ENCODE results near the gene CNIH3.

Gene CNIH3

GRCh38 chr1:224743608-224744164 is 127.6 kb downstream of the CNIH3 start:
- DNase-seq (ENCODE audit: low spot score), result no peak

- no peak for DNase-seq (ENCODE audit: low spot score)
Observed at GRCh38 chr1:224744521-224744920, 128.4 kb downstream of the CNIH3 start.

GRCh38 chr1:224745394-224745793 is 129.3 kb downstream of the CNIH3 start:
- DNase-seq (ENCODE audit: low spot score), result no peak

DNA sequence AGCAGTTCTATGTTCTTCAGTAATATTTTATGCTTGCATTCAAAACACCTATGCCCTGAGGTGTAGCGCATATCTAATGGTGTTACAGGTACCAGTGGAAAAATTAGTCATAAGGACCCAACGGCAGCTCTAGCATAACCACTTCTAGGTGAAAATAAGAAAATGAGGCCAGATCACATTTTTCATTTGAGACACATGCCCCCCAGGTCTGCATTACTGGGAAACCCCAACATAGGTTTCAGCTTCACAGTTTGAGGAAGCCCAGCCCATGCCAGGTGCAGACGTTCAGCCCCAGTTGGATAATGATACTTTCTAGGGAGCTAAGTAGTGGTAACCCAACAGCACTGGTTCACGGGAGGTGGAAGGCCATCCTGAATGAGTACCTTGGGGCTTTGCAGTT is 129.8 kb downstream of the CNIH3 start:
- no peak for DNase-seq (ENCODE audit: low spot score)

DNA sequence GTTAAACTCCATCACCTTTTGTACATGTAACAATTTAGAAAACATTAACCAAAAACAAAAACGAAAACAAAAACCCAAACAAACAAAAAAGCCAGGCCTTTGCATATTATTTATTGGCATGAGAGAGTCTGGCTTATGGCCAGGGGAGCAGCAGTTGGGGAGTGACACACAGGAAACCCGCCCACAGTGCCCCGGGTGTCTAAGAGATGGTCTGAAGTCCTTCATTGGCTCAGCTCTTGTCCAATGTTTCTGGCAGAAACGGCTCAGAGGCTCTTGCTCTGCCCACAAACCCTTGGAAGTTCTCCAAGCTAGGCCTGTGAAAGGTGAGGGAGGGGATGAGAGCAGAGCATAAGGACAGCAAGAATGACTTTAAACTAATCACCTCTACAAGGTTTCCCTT is 131.5 kb downstream of the CNIH3 start:
- DNase-seq (ENCODE audit: low spot score), result peak; percentile 39

GRCh38 chr1:224749916-224750315 is 133.8 kb downstream of the CNIH3 start:
- DNase-seq (ENCODE audit: low spot score), result no peak

GRCh38 chr1:224751624-224752311 is 135.7 kb downstream of the CNIH3 start:
- no peak for DNase-seq (ENCODE audit: low spot score)

- DNase-seq (ENCODE audit: low spot score), result no peak
Observed at GRCh38 chr1:224753491-224753890, 137.4 kb downstream of the CNIH3 start.

GRCh38 chr1:224755586-224755985 is 139.5 kb downstream of the CNIH3 start:
- no peak for DNase-seq (ENCODE audit: low spot score)

DNA sequence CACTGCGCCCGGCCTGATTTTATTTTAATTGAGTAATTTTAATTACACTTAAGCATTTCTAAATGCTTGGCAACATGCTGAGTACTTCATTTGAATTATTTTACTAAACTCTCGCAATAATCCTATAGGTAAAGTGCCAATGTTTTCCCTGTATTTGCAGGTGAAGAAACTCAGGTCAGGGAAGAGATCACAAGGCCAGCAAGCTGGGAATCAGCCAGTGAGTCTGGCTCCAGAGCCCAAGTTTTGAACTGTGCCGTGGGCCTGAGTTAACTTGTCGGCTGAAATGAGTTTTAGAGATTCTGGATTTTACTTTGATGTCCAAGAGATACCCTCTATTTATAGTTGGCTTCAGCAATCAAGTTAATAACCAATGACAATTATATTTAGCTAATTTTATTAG is 141.4 kb downstream of the CNIH3 start:
- DNase-seq (ENCODE audit: low spot score), result no peak

DNA sequence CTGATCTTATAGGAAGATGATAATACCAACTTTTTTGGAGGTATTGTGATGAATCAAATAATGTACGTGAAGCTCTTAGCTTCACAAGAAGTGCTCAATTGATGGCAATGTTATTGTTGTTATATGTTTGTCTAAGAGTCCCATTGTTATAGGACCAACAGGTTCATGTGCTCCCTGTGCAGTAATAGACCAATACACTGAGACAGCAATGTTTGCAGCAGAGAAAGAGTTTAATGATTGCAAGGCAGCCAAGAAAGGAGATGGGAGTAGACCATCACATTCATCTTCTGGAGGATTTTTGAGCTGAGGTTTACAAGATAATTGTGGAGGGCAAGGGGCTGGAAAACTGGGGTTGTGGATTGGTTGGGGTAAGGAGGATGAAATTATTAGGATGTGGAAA is 143.0 kb downstream of the CNIH3 start:
- no peak for DNase-seq (ENCODE audit: low spot score)

- no peak for DNase-seq (ENCODE audit: low spot score)
Observed at GRCh38 chr1:224759681-224760091, 143.6 kb downstream of the CNIH3 start.

DNA sequence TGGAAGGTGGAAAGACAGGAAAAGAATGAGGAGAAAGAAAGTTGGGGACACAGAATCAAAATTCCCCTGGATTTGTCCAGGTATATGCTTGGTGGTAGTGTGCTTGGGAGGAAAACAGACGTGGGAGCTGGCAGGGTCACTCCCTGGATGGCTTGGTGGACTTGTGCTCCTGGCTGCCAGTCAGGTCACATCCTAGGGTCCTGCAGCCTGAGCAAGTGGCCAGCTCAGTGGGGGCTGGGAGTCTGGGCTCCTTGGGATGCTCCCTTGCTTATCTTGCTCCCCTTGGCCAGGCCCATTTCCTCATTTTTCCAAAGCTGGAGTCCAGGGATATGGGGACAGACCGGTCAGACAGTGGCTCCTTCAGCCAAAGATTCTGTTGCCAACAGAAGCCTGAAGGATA is 144.0 kb downstream of the CNIH3 start:
- no peak for DNase-seq (ENCODE audit: low spot score)

- DNase-seq (ENCODE audit: low spot score), result no peak
Observed at GRCh38 chr1:224761245-224761644, 145.1 kb downstream of the CNIH3 start.

DNA sequence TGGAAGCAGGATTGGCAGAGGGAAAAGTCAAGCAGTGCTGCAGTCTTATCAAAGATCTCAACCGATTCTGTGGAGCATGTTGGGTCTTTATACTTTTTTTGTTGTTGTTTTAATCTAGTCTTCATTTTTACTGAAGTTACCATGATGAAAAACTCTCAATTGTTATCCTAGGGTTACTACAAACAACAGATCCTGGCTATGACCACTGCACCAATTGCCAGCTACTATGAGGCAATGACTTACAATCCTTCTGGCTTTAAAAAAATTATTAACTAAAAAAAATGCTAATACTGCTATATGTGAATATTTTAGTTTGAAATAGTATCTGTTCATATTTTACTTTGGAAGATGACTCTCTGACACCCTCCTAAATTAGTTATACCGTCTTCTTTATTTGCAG is 145.9 kb downstream of the CNIH3 start:
- DNase-seq (ENCODE audit: low spot score), result no peak

DNA sequence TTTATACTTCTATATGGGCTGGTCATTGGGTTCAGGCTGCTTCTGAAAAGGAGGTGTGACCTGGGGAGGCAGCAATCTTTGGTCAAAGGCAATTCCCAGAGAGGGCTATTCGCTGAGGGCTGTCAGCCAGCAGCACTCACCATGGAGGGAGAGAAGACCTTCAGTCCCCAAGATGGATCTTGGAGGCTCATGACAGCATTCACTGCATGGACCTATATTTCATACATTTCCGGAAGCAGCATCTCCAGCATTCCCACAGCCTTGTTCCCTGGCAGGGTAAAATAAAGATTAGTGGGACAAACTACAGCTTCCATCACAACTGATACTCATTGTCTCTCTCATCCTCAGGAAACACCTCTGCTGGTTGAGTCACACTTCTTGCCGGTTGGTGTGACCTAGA is 146.6 kb downstream of the CNIH3 start:
- DNase-seq (ENCODE audit: low spot score), result no peak

- no peak for DNase-seq (ENCODE audit: low spot score)
Observed at GRCh38 chr1:224763126-224763775, 147.1 kb downstream of the CNIH3 start.

- DNase-seq (ENCODE audit: low spot score), result no peak
Observed at GRCh38 chr1:224766266-224766665, 150.1 kb downstream of the CNIH3 start.

GRCh38 chr1:224767031-224767430 is 150.9 kb downstream of the CNIH3 start:
- DNase-seq (ENCODE audit: low spot score), result no peak

DNA sequence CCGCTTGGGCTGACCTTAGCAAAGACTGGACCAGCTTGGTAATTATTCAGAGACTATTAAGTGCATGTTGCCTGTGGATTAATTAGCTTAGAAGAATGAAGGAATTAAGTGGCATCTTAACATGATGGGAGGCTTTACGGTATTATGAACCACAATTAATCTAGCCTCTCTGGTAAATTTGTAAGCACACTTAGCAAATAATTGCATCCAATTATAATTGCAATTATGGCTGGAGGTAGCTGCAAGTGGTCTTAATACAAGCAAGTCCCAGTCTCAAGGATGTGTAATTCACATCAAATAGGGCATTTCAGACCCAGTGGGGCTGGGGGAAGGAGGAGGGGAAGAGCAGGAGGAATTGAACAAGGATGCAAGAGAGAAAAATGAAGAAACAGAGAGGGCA is 151.6 kb downstream of the CNIH3 start:
- no peak for DNase-seq (ENCODE audit: low spot score)

GRCh38 chr1:224768971-224769370 is 152.9 kb downstream of the CNIH3 start:
- DNase-seq (ENCODE audit: low spot score), result no peak

DNA sequence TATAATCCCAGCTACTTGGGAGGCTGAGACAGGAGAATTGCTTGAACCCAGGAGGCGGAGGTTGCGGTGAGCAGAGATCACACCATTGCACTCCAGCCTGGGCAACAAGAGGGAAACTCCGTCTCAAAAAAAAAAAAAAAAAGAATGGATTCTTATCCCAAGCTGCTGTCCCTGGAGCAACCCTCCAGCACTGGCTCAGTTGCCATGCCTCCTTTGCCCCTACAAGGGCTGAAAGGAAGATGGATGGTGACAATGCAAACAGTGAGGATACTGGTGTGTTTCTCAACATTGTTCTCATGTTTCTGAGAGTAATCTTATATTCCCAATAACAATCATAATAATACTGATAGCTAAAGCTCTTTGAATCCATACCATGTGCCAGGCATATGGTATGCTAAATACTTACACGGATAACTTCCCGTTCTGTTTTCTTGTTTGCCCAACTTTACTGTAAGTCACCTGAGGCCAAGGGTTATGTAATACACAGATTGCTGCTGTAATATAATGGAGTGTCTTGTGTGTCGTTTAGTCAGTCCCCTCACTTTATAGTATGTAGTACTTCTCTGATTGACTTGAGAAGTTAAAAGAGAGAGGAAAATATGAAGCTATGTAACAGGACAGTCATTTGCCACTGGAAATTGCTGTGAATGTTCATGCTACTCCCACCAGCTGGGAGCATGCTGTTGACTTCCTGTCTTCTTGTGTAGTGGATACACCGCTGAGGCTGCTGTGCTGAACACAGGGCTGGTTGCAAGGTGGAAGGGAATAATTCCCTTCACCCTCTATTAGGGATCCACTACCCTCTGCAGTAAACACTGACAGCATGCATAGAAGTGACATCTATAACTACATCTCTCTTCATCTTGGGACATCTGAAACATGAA is 153.6 kb downstream of the CNIH3 start:
- DNase-seq (ENCODE audit: low spot score), result no peak

- DNase-seq (ENCODE audit: low spot score), result peak; percentile 6
Observed at GRCh38 chr1:224770336-224770693, 154.2 kb downstream of the CNIH3 start.

Measured in kidney tubule cell (primary cell).